ENCODE measurements around the gene ARHGAP19.

GRCh38 chr10:97197030-97197500, 95.4 kb downstream of the ARHGAP19 start:
- no peak for TF ChIP-seq CTCF (conservative IDR thresholded peaks at IDR 0.05 in 1 of 2, IDR thresholded peaks at IDR 0.05 in 1 of 2; ENCODE audit: low read depth in 1 of 2, low read length in 2 of 2)
- TF ChIP-seq EZH2 (IDR thresholded peaks at IDR 0.05; ENCODE audit: low read length, missing control alignments): no peak
